ENCODE data around the gene CCSER2.

Gene CCSER2

GRCh38 chr10:84543948-84544347 lies 215.6 kb downstream of the CCSER2 start:
- Histone ChIP-seq H3K4me1 (peaks cover 0 to 13% (median 11%) of the 10 kb centered on the region in 4 donors), H3K27ac (no peak overlapping the region), H3K4me3 (no peak overlapping the region), H3K36me3 (no peaks in the 10 kb centered on the region), H3K27me3 (peaks cover 0 to 15% of the 10 kb centered on the region in 2 donors), H3K9me3 (no peaks in the 10 kb centered on the region)
- TF ChIP-seq, protein P1, sequence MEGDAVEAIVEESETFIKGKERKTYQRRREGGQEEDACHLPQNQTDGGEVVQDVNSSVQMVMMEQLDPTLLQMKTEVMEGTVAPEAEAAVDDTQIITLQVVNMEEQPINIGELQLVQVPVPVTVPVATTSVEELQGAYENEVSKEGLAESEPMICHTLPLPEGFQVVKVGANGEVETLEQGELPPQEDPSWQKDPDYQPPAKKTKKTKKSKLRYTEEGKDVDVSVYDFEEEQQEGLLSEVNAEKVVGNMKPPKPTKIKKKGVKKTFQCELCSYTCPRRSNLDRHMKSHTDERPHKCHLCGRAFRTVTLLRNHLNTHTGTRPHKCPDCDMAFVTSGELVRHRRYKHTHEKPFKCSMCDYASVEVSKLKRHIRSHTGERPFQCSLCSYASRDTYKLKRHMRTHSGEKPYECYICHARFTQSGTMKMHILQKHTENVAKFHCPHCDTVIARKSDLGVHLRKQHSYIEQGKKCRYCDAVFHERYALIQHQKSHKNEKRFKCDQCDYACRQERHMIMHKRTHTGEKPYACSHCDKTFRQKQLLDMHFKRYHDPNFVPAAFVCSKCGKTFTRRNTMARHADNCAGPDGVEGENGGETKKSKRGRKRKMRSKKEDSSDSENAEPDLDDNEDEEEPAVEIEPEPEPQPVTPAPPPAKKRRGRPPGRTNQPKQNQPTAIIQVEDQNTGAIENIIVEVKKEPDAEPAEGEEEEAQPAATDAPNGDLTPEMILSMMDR (IDR thresholded peaks at IDR 0.05) = no peak
- DNase-seq = no peak
- intact Hi-C loops (cut with DNase I; ENCODE audit: low total_unique reads) = loop anchor here (5.0 kb wide), 1 partner anchor 1833 kb away; no protein-coding TSS in a partner anchor

DNA sequence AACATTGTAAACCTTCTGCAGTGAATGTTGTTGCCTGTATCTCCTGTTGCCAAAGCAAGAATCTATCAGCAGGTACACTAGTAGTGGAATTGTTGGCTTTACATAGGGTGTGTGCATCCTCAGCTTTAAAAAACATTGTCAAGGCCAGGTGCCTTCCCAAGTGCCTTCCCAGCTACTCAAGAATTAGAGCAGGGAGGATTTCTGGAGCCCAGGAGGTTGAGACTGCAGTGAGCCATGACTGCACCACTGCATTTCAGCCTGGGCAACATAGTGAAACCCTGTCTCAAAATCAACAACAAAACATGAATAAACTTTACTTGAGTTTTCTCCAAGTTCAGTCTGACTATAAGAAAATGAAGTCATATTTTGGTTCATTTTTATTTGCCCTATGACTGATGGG lies 217.3 kb downstream of the CCSER2 start:
- DNase-seq = no peak
- no peak overlapping the region for H3K4me3 ChIP-seq
- H3K36me3 ChIP-seq = no peaks in the 10 kb centered on the region
- H3K27ac ChIP-seq = no peak overlapping the region
- TF ChIP-seq, protein P1 (IDR thresholded peaks at IDR 0.05) = no peak
- intact Hi-C loops (cut with DNase I; ENCODE audit: low total_unique reads) = no loop called here
- no peaks in the 10 kb centered on the region for H3K9me3 ChIP-seq
- H3K4me1 ChIP-seq = peaks cover 0 to 6% (median 5%) of the 10 kb centered on the region in 4 donors
- peaks cover 0 to 13% of the 10 kb centered on the region in 2 donors for H3K27me3 ChIP-seq

GRCh38 chr10:84546609-84547008 lies 218.2 kb downstream of the CCSER2 start:
- H3K4me1 ChIP-seq = no peaks in the 10 kb centered on the region
- H3K9me3 ChIP-seq = no peaks in the 10 kb centered on the region
- no peak overlapping the region for H3K4me3 ChIP-seq
- H3K36me3 ChIP-seq = no peaks in the 10 kb centered on the region
- TF ChIP-seq, protein P1 (IDR thresholded peaks at IDR 0.05) = no peak
- peaks cover 0 to 13% of the 10 kb centered on the region in 2 donors for H3K27me3 ChIP-seq
- intact Hi-C loops (cut with DNase I; ENCODE audit: low total_unique reads) = no loop called here
- DNase-seq = no peak
- no peak overlapping the region for H3K27ac ChIP-seq

GRCh38 chr10:84547616-84548015 lies 219.2 kb downstream of the CCSER2 start:
- intact Hi-C loops (cut with DNase I; ENCODE audit: low total_unique reads) = no loop called here
- H3K27me3 ChIP-seq = peaks cover 0 to 14% of the 10 kb centered on the region in 2 donors
- no peaks in the 10 kb centered on the region for H3K9me3 ChIP-seq
- H3K4me1 ChIP-seq = no peaks in the 10 kb centered on the region
- H3K36me3 ChIP-seq = no peaks in the 10 kb centered on the region
- no peak for DNase-seq
- TF ChIP-seq, protein P1 (IDR thresholded peaks at IDR 0.05) = no peak
- no peak overlapping the region for H3K27ac ChIP-seq
- no peak overlapping the region for H3K4me3 ChIP-seq

- intact Hi-C loops (cut with DNase I; ENCODE audit: low total_unique reads) = no loop called here
- H3K27me3 ChIP-seq = peaks cover 0 to 14% of the 10 kb centered on the region in 2 donors
- TF ChIP-seq, protein P1 (IDR thresholded peaks at IDR 0.05) = no peak
Observed at GRCh38 chr10:84548869-84549268, 220.5 kb downstream of the CCSER2 start.

More at GRCh38 chr10:84548869-84549268, 220.5 kb downstream of the CCSER2 start:
- Histone ChIP-seq H3K36me3 (no peaks in the 10 kb centered on the region), H3K27ac (no peak overlapping the region), H3K4me1 (no peaks in the 10 kb centered on the region), H3K9me3 (no peaks in the 10 kb centered on the region), H3K4me3 (no peak overlapping the region)
- no peak for DNase-seq
